ENCODE measurements around the gene COG8.
"Not testable (repeated sequence)": the region's sequence is repeated elsewhere in the genome, so short reads cannot be mapped to it uniquely, and the experiment has no call there.

COG8 gene

GRCh38 chr16:69318911-69319289, 20.5 kb downstream of the COG8 start:
- DNase-seq (ENCODE audit: low spot score), result no peak

GRCh38 chr16:69318177-69318910, 21.0 kb downstream of the COG8 start:
- no peak for DNase-seq (ENCODE audit: low spot score)

DNA sequence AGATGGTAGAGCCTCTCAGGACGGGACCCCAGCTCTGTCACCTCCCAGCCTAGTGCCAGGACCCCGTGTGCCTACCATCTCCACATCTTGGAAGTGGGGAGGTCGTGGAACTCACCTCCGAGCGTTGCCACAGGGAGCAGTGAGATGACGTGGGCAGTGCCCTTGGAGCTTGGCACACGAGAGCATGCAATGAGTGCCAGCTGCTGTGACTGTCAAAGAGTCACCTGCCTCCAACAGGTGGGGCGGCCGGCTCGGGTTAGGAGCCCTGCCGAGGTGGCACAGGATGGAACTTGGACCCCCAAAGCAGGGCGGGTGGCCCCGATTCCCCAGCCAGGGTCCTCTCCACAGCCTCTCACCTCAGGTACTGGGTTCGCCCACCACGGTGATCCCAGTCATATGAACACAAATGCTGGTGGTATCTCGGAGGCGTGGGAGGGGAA, 22.7 kb downstream of the COG8 start:
- DNase-seq (ENCODE audit: low spot score), result no peak

DNA sequence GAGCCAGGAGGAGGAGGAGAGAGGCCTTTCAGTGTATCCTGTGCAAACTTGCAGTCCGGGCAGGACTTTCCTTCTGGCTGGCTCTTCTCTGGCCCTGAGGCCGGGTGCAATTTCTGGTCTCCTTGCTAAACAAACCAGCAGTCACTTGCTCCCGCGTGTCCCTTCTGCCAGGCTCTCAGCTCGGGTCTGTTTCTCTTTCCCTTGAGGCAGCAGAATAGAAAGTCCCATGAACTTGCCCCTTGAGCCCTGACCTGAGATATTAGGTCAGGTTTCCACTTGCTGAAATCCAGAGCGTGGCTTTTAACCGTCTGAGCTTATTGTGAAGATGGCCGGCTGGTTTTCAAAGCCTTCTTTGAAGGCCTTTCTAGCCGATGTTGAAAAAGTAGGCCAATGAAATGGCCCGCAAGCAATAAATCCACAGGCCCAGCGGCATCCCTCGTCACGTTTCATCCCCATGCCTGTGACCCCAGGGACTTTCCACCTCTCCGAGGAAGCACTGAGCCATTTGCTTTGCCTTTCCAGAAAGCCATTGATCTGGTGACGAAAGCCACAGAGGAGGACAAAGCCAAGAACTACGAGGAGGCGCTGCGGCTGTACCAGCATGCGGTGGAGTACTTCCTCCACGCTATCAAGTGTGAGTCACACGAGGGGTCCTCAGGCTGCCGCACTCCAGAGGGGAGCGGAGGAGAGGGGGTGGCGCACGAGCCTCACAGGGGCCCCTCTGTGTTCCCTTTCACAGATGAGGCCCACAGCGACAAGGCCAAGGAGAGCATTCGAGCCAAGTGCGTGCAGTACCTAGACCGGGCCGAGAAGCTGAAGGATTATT, 23.7 kb downstream of the COG8 start:
- DNase-seq (ENCODE audit: low spot score), result no peak

GRCh38 chr16:69314534-69314933, 24.8 kb downstream of the COG8 start:
- no peak for DNase-seq (ENCODE audit: low spot score)

GRCh38 chr16:69313469-69313868, 25.9 kb downstream of the COG8 start:
- DNase-seq (ENCODE audit: low spot score), result no peak

GRCh38 chr16:69311533-69312387, 27.6 kb downstream of the COG8 start:
- DNase-seq (ENCODE audit: low spot score), result no peak

DNA sequence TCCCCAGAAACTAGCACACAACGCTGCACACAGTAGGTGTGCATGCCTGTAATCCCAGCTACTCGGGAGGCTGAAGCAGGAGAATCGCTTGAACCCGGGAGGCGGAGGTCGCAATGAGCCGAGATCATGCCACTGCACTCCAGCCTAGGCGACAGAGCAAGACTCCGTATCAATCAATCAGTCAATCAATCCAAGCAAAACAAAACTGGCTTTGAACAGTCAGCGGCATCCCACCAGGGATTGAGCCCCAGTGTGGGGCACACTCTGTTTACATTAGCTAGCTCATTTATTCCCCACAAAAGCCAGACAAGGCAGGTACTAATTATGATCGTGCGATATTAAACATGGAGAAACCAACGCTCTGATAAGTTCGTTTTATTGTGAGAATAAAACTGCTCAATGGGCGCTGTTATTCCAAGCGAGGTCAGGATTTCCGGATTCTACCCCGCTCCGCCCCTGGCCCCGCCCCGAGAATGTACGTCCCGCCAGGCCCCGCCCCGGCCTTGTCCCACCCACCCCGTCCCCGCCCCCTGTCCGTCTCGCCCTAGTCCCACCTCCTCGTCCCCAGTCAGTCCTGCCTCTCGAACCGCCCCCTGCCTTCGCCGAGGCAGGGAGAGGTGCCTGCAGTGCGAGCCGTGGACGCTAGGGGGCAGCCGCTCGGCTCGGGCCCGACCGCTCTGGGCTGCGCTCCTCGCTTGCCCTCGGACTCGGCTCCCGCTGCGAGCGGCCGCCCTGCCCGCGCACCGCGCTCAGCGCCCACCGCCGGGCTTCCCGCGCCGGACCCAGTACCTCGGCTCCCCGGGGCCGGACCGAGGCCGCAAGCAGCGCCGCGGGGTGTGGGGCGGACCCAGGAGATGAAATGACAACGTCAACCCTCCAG, 28.5 kb downstream of the COG8 start, which contains the start of gene VPS4A:
Gene VPS4A (plus strand): TSS at position 698 of the 880 bp plus-strand sequence. CDS start 162 bp downstream, at position 860.
- DNase-seq (ENCODE audit: low spot score), result peak; percentile 98

GRCh38 chr16:69309316-69309715, 30.0 kb downstream of the COG8 start:
- DNase-seq (ENCODE audit: low spot score), result peak; percentile 58

GRCh38 chr16:69307856-69308255, 31.5 kb downstream of the COG8 start:
- DNase-seq (ENCODE audit: low spot score), result no peak

- DNase-seq (ENCODE audit: low spot score), result no peak
Observed at GRCh38 chr16:69307091-69307490, 32.3 kb downstream of the COG8 start.

DNA sequence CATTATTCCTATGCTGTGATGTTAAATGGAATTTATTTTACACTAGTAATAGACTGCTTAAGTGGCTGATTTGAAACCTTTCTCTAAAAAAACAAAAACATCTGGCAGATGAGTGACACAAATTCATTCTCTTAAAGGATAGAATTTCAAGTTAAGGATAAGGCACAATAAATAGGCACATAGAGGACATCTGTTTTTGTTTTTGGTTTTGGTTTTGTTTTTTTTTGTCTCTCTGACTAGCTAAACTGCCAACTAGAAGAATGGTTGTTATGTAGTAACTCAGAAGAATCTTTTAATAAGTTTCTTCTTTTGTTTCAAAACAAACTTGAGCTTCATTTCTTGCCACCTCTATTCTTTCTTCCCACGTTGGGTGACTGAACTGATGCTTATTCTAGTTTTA, 33.3 kb downstream of the COG8 start:
- DNase-seq (ENCODE audit: low spot score), result no peak

DNA sequence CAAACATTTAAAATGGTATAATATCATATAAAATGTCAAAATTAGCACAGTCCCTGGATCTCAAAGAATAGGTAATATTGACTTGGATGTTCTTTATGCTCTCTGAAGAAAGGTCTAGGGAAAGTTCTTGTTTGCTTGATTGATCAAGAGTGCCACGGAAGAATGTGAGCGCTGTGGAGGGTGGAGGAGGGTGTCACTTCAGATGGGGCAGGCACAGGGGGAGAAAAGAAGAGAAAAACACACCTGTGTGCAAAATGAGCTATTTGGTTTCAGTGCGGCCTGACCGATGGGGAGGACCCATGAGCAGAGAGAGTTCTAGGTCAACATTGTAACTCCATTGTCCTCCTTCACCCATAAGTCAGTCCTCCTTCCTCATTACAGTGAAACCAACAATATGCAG, 37.1 kb downstream of the COG8 start:
- DNase-seq (ENCODE audit: low spot score), result no peak

- DNase-seq (ENCODE audit: low spot score), result no peak
Observed at GRCh38 chr16:69301861-69302260, 37.5 kb downstream of the COG8 start.

GRCh38 chr16:69301187-69301586, 38.2 kb downstream of the COG8 start:
- DNase-seq (ENCODE audit: low spot score), result no peak

- no peak for DNase-seq (ENCODE audit: low spot score)
Observed at GRCh38 chr16:69298261-69298660, 41.1 kb downstream of the COG8 start.

GRCh38 chr16:69296771-69297170, 42.6 kb downstream of the COG8 start:
- DNase-seq (ENCODE audit: low spot score), result not testable (repeated sequence)

- DNase-seq (ENCODE audit: low spot score), result no peak
Observed at GRCh38 chr16:69294051-69294450, 45.3 kb downstream of the COG8 start.

DNA sequence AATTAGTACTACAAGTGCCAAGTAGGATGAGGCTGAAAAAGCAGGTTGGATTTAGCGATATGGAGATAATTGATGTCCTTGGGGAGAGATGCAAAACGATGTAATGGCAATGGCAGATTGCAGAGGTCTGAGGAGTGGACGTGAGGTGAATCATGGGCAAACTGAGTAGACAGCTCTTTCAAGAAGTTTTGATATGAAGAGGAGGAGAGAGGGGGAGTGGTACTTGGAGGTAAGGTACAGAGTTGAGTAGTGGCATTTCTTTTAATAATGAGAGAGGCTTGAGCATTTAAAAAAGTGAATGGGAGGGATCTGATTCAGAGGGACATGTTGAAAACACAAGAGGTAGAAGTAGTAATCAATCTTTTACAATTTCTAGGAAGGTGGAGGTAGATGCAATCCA, 46.0 kb downstream of the COG8 start:
- DNase-seq (ENCODE audit: low spot score), result no peak

DNA sequence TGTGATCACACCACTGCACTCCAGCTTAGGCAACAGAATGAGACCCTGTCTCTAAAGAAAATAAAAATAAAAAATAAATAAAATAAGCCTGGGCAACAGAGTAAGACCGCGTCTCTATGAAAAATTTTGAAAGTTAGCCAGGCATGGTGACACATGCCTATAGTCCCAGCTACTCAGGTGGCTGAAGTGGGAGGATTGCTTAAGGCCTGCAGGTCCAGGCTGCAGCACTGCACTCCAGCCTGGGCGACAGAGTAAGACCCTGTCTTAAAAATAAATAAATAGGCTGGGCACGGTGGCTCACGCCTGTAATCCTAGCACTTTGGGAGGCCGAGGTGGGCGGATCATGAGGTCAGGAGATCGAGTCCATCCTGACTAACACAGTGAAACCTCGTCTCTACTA, 47.7 kb downstream of the COG8 start:
- not testable (repeated sequence) for DNase-seq (ENCODE audit: low spot score)
